Erythroblast (primary cell): ENCODE data around the gene CCDC6.

Source experiments
- GATA1 ChIP-seq: IDR thresholded peaks from 2 replicates; pipeline ENCODE4 v1.6.1; 2011; ENCODE audit warnings: low read depth, mild to moderate bottlenecking, control low read depth, low read length, moderate library complexity
- POLR2A ChIP-seq: IDR thresholded peaks from 2 replicates; pipeline ENCODE4 v1.6.1; 2011; ENCODE audit warnings: mild to moderate bottlenecking, low read length

DNA sequence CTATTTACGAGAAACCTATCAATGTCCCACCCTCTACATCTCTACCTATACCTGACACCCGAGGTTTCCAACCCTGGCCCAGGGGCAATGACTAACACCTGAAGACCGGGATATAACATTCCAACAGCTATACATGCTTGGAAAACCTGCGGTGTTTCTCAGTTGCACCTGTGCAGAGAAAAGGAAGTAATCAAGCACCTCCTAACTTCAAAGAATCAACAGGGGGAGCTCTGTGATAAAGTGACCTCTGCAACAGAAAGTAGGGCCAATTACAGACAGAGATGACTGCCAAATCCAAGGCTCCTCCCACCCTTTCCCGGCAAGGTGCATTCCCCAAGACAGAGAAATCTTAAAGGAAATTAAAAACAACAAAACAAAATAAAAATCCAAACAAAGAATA lies 41.3 kb downstream of the CCDC6 start:
- TF ChIP-seq POLR2A (no peak), GATA1 (no peak)
